Stimulated activated CD8-positive, alpha-beta memory T cell treated with anti-CD3 and anti-CD28 coated beads, Interleukin-15, amount 100 ng/mL, for 4 hours (primary cell): ENCODE measurements around the gene EPC1.
"Not testable (repeated sequence)": the region's sequence is repeated elsewhere in the genome, so short reads cannot be mapped to it uniquely, and the experiment has no call there.

Experiments used
- DNase-seq, 2 donors: peaks; one replicate each; pipeline ENCODE4 v3.0.0-alpha.2; 2020; ENCODE audit warnings: low read depth in 2 of 2

Gene EPC1

DNA sequence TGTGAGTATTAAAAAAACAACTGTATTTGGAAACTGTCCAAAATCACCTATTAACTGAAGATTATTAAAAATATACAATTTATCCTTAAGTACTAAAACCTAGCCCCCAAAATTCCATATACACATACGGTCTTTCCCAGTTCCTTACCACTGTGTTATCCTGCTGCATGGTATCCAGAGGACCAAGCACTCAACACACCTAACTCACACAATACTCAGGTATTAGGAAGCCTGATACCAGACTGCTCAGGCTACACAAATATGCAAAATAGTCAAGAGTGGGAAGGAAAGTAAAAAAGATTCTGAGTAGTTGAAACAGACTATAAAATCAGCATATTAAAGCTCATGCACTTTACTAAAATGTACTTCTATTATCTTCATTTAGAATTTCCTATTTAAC is 67.2 kb downstream of the EPC1 start:
- DNase-seq: no peak

DNA sequence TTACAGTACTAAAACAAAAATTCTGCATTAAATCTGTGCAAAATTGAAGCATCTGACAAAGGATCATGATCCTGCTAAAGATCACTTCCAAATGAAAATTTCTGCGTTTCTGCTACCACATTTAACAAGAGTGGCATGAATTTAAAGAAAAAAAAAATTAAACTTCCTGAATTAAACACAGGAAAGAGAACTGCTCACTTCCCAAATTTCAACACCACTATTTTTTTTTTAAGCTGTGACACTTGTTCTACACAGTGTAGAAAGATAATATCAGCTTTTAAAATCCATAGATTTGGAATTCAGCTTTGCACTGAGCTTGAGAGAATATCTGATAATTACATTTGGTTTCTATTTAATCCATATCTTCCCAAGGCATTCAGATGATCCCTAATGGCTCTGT is 73.6 kb downstream of the EPC1 start:
- DNase-seq: no peak

DNA sequence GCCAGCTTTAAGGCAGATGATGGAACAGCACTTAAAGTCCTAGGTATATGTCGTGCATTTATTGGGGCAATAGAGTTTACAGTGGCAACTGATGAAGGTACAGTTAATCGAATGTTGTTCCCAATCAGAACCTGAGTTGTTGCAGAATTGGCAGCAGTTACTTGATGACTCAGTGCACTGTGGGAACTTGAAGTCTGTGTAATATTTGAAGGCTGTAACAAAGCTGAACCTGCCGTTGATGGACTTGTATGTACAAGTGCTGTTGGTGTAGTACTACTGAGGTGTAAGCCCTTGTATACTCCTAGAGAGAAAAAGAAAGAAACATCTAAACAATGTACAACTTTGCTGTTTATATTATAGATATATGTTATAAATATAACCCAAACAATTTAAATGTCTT is 75.3 kb downstream of the EPC1 start:
- no peak for DNase-seq

DNA sequence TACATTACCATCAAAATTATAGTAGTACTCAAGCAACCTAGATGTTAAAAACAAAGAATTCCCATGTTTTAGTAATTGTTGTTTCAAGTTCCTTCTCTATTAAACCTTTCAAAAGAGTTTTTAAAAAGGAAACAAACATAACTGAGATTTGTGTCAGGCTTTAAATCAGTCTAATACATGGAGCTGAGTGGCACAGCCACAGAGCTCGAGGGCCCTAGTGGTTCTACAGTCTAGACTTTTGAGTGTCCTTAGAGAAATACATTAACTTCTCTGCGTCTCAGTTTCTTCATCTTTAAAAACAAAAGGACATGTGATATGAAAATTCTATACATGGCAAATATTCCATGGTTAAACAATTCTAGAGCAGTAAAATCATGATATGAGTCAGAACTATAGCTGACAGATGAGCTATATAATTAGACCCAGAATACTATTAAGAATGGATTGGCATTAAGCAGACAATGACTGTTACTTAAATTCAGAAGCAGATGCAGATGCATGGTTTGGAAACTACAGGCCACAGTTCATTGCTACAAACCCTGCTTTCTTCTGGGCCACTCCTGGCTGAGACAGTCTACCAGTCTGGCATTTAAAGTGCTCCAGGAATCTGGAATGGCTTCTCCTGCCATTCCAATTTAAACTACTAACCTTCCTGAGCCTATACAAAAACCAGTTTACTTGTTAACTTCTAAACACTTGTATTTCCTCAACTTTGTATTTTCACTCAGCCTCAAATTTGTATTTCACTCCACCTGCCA is 77.4 kb downstream of the EPC1 start:
- DNase-seq: no peak

DNA sequence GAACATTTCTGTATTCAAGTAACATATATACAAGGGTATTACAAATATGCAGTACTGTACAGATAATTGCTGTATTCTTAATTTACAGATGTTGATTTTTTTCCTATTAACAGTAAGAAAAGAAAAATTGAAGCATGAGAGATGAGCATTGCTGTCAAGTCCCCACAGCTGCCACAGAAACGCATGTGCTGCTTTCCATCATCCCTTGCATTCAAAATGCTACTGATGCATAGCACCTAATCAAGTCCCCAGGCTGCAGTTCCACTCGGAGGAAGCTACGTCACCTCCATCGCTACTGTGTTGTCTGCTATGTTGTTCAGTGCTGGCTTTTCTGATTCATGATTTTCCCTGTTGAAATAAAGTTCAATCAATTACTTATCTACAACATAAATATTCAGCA is 78.2 kb downstream of the EPC1 start:
- DNase-seq: no peak

DNA sequence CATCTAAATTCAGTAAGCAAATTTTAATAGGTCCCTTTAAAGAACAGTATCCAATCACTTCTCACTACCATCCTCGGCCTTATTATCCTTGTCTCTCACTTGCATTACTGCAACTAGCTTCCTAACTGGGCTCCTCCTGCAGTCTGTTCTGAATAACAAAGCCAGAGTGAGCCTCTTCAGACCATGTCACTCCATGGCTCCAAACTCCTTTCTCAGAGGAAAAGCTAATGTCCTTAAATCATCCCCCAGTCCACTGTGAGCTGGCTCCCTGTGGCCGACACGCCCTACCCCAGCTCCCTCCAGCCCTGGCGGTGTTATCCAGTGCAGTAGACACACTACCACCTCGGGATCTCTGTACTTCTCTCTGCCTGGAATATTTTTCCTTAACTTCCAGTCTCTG is 80.0 kb downstream of the EPC1 start:
- no peak for DNase-seq

DNA sequence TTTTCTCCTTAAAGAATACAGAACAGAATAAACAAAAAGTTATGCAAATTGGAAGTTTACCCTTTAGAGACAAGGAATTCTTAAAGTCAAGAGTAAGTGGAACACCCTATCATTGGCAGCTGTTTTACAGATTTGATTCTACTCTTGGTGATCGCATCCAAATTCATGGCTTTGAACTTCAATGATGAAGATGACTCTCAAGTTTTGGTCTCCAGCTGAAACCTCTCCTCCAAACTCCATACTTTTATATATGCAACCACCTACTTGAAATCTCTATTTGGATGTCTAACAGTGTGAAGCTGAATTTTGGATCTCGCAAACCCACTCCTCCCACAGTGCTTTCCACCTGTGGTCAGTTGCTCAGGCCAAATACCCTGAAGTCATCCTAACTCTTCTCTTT is 80.4 kb downstream of the EPC1 start:
- no peak for DNase-seq

DNA sequence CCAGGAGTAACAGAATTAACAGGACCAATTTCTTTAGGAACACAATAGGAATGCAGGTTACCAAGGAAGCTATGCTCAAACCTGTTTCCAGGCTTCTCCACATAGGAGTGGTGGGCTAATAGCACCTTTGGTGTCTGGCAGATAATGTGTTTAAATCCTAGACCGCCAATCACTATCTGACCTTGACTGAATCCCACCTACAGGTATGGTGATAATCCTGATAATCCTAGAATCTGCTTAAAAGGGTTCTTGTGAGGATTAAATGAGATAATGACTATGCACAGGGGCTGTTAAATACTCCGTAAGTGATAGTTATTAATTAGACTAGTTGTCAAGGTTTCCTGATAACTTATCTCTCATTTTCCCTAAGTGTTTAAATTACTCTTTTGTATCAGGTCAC is 81.2 kb downstream of the EPC1 start:
- no peak for DNase-seq

DNA sequence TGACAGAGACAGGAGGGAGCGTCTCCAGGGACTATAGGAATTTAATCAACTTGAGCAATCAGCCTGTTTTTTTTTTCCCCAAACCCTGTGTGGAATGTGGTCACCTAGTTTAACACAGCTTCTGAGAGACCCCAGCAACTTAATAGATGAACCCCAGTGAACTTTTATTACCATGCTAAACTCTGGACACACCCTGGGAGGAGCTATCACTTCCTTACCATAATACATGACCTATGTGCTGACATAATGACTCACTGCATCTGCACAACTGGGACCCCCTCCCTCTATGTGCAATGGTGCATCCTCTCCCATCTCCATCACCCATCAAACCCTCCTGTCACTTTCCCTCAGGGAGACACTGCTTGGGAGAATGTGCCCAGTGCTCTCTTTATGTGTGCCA is 83.7 kb downstream of the EPC1 start:
- DNase-seq: no peak

DNA sequence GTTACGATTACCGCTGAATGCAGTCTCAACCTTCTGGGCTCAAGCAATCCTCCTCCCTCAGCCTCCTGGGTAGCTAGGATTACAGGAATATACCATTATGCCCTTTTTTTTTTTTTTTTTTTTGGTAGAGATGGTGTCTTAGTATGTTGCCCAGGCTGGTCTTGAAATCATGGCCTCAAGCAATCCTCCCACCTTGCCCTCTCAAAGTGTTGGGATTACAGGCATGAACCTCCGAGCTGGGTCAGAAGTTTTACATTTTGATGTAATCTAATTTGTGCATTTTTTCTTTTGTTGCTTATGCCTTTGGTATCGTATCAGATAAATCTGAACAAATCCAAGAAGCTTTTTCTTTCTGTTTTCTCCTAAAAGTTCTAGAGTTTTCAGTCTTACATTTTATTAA is 87.4 kb downstream of the EPC1 start:
- DNase-seq: no peak

DNA sequence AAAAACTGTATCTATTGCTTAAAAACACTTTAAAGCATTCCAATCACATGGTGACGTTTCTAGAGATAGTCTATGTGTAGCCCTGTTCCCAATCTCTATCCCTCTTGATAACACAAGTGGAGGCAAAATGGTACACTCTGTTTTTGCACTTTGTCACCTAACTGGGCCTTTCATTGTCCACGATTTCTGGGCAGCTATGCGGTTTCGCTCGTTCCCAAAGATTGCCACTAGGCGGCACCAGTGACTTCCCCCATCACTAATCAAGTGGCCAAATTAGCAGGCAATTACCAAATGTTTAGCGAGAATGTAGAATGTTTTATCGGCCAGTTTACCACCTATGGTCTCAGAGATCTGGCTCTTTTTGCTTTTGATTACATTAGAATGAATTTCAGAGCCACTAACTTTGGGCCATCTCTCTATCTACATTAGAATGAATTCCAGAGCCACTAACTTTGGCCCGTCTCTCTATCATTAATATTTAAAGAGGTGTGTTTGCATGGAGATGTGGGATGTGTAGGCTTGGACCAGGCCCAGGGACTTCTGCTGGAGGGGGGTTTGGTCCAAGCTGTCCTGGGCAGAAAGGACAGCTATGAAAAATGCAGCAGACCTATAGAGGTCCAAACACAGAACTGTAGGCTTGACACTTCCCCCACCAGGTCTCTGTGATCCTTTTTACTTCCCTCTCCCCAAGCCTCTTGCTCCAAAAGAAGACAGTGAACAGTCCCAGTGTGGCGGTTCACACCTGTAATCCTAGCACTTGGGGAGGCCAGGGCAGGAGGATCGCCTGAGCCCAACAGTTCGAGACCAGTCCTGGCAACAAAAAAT is 90.1 kb downstream of the EPC1 start:
- DNase-seq: peak; percentile 31 to 39

DNA sequence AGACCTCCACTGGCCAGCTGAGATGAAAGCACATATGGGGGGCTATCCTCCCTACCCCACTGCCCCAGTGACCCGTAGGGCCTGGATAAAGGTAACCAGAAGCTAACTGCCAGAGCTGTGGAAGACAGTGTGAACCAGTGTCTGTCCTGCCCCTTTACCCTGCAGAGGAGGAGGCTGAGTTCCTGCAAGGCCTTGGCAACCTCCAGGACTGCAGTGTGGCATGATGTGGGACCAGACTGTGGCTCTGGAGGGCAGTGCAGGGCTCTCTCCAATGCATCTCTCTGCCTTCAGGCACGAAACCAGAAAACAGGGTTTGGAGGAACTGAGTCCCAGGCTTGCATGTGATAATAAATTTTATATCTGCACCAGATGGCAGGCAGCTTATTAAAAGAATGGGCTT is 93.1 kb downstream of the EPC1 start:
- DNase-seq: no peak

DNA sequence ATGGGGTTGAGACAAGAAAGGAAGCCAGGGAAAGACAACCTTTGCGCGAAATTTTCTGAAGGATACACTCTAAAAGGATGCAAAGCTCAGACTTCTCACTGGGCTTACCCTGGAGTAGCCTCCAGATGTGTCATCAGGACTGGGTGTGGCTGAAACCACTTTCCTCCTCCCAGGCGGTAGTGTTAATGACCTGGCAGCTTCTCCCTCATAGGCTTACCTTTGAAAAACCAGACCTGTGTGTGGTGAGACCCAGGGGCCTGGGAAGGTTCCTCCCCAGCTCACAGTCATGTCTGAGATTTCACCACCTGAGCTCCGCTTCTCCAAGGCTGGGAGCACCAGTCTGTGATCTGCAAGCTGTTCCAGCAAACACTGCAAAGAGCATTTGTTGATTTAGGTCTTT is 93.7 kb downstream of the EPC1 start:
- no peak for DNase-seq

DNA sequence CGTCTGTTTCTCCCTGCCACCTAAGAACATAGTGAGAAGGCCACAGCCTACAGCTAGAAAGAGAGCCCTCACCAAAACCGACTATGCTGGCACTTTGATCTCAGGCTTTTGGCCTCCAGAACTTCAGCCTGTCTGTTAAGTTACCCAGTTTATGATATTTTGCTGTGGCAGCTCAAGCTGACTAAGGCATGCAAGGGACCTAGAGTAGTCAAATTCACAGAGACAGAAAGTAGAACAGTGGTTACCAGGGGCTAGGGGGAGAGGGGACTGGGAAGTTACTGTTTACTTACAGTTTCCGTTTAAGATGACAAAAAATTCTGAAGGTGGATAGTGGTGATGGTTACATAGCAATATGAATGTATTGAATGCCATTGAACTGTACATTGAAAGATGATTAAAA is 96.5 kb downstream of the EPC1 start:
- not testable (repeated sequence) for DNase-seq

DNA sequence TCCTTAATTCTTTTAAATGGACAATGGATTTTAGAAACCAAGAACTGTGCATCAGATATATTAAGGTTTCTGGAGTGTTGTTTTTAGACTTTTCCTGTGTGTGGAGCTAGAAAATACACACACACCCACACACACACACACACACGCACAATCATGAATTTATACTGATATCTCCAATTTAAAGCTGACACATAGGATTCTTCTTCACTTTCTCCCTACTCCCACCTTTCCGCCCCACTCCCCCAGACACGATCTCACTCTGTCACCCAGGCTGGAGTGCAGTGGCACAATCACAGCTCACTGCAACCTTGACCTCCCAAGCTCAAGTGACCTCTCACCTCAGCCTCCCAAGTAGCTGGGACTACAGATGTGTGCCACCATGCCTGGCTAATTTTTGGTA is 100.3 kb downstream of the EPC1 start:
- DNase-seq: no peak

DNA sequence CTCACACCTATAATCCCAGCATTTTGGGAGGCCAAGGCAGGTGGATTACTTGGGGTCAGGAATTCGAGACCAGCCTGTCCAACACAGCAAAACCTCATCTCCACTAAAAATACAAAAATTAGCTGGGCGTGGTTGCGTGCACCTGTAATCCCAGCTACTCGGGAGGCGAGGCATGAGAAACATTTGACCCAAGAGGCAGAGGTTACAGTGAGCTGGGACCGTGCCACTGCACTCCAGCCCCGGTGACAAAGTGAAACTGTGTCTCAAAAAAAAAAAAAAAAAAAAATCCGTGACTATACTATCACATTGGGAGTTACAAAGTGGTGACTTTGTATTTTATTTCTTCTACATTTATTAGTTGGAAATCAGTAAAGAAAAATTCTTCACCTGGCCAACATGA is 101.2 kb downstream of the EPC1 start:
- no peak for DNase-seq

DNA sequence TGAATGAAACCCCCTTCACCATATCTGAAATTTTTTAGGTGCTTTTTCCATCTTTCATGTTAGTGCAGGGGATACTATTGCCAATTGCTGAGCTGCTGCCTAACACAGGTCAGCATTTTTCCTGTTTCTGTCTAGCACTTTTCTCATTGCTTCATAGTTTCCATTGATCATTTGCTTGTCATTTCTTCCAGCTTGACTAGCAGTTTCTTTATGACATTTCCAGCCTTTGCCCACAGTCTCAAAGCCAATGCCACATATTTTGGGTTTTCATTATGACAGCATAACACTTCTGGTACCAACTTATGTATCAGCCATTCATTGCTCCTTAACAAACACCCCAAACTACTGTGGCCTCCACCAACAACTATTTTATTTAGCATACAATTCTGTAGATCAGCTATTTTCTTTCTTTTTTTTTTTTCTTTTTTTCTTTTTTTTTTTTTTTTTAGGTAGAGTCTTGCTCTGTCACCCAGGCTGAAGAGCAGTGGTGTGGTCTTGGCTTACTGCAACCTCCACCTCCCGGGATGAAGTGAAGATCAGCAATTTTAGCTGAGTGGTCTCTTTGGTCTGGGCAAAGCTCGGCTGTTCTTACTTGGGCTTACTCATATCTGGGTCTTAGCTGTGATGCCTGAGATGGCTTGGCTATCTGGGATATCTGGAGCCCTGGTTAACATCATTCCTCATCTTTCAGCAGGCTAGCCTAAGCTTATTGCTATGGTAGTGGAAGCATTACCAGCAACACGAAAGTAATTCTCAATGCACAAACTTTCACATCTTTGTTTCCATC is 102.3 kb downstream of the EPC1 start:
- no peak for DNase-seq

DNA sequence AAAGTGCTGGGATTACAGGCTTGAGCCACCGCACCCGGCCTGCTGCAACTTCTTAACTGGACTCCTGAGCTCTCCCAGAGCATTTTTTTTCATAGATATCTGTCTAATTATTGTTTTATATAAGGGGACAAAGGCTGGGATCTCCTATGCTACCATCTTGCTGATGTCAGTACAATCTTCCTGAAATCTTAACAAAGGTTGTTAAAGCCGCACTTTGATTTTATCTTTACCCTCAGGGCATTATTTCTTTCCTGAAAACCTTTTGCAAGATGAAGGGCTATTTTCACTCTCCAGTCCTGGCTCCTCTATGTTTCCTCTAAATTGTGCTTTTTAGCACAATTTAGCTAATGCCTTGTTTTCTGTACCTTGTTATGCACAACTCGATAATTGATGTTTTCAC is 102.9 kb downstream of the EPC1 start:
- DNase-seq: no peak

DNA sequence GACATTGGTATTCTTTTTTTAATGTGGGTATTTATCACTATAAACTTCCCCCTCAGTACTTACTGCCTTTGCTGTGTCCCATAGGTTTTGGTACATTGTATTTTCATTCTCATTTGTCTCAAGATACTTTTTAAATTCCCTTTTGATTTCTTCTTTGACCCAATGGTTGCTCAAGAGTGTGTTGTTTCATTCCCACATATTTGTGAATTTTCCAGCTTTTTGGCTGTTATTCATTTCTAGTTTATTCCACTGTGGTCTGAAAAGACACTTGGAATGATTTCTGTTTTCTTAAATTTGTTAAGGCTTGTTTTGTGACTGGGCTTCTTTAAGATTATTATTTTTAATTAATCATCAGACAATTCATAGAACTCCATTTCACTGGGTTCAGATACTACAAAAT is 105.0 kb downstream of the EPC1 start:
- no peak for DNase-seq

DNA sequence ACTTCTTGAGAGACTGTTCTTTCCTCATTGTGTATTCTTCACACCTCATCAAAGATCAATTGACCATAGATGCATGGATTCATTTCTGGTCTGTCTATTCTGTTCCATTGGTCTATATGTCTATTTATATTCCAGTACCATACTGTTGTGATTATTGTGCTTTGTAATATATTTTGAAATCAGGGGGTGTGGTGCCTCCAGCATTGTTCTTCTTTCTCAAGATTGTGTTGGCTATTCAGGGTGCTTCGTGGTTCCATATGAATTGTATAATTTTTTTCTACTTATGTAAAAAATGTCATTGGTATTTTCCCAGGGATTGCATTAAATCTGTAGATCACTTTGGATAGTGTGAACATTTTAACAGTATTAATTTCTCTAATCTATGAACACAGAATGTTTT is 106.5 kb downstream of the EPC1 start:
- DNase-seq: no peak

DNA sequence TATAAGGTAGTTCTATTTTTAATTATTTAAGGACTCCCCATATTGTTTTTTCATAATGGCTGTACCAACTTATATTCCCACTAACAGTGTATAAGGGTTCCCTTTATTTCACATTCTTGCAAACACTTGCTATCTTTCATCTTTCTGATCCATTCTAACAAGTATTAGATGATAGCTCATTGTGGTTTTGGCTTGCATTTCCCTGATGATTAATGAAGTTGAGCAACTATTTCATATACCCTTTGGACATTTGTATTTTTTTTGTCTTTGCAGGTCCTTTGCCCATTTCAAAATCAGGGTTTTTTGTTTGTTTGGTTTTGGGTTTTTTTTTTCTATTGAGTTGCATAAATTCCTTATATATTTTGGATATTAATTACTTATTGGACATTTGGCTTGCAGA is 107.2 kb downstream of the EPC1 start:
- no peak for DNase-seq

DNA sequence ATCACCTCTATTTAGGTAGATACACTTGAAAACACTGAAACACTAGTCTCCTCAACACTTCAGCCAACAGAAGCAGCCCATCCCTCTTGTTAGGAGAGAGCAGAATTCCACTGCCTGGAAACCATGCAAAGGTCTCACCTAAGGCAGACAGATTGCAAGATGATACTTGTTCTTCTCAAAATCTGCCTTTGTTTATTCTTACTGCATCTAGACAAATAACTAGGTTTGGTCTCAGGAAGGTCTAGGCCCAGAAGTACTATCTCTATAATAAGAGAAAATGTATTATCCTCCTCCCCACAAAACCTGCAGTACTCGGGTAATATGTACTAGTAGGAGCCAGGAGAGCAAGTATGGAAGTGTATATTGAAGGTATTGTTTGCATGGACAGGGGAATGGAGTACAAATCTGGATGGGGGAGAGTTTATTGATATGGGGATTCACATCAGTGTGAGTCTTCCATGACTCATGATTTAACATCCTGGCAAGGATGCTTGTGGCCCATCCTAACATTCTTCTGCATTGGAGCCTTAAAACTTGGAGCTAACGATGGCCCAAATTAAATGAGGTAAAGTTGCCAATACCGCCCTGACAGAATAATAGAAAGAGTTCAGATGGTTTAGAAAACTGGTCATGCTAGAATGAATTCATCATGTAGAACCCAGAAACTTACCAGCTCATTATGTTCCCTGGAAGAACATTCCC is 109.2 kb downstream of the EPC1 start:
- no peak for DNase-seq
